ENCODE results near the gene NCMAP. TPM values are rescaled to one million over a fixed set of nuclear protein-coding genes. Genes with fewer than 3 reads are reported as not detected.

Gene NCMAP
- total and polyA plus RNA-seq, 10 donors, result 0.03 to 0.22 (median 0.10) TPM; not detected in 5

DNA sequence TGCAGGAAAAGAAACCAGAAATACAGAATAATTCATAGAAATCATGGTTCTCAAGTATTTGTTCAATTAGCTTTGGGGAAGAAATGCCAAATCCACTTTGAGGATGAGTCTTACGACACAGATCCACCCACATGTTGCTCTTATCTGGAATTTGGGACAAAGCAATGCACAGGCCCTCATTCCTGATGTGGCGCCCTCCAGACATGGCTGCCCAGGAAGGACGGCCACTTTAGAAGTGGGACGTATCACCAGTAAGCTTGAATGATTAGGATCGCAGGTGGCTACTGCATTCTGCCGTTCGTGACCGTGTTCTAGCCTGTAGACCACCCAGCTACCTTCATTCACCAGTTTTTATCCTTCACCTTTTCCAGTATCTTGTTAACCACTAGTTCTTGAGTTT, 20.1 kb upstream of the NCMAP start:
- no peak for DNase-seq
- Histone ChIP-seq H3K27ac (peak overlapping the region; percentile 72 to 92 (median 86)), H3K27me3 (replicated peaks in 1 of 7) (no peaks in the 10 kb centered on the region), H3K4me3 (no peak overlapping the region), H3K4me1 (peaks cover 11 to 66% (median 39%) of the 10 kb centered on the region in 6 donors), H3K9me3 (no peaks in the 10 kb centered on the region), H3K36me3 (peaks cover 0 to 26% (median 0%) of the 10 kb centered on the region in 6 donors)
- WGBS, 5 donors, result 78 to 89% (median 85%) methylated on average over 8 of the region's 8 CpGs
- intact Hi-C loops (cut with DNase I; ENCODE audit: low total_unique reads), result no loop called here
- TF ChIP-seq CTCF (IDR thresholded peaks at IDR 0.05 in 8 of 11, conservative IDR thresholded peaks at IDR 0.05 in 3 of 11) (no peak), POLR2AphosphoS5 (IDR thresholded peaks at IDR 0.05) (no peak), POLR2A (IDR thresholded peaks at IDR 0.05) (no peak)

DNA sequence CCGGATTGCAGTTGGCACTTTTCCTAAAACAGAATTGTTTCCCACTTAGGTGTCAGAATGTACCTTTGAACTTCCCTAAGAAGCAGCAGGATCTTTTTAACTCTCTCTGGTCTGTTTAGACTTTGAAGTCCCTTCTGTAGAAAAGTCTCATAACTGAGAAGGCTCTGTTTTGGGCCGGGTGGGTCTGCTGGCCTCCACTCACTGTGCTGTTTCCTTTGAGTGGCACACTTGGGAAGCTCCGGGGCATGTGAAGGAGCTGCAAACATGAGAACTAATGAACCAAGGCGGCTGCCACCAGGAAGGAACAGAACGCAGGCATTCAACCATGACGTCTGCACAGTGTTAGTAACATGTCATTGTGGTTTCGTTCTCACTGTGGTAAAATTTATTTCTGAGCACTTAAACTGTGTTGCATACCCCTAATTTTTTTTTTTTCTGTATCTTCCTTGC, 19.5 kb upstream of the NCMAP start:
- Histone ChIP-seq H3K27ac (peak overlapping the region; percentile 72 to 92 (median 86)), H3K27me3 (replicated peaks in 1 of 7) (no peaks in the 10 kb centered on the region)
- peak; percentile 82 for DNase-seq

DNA sequence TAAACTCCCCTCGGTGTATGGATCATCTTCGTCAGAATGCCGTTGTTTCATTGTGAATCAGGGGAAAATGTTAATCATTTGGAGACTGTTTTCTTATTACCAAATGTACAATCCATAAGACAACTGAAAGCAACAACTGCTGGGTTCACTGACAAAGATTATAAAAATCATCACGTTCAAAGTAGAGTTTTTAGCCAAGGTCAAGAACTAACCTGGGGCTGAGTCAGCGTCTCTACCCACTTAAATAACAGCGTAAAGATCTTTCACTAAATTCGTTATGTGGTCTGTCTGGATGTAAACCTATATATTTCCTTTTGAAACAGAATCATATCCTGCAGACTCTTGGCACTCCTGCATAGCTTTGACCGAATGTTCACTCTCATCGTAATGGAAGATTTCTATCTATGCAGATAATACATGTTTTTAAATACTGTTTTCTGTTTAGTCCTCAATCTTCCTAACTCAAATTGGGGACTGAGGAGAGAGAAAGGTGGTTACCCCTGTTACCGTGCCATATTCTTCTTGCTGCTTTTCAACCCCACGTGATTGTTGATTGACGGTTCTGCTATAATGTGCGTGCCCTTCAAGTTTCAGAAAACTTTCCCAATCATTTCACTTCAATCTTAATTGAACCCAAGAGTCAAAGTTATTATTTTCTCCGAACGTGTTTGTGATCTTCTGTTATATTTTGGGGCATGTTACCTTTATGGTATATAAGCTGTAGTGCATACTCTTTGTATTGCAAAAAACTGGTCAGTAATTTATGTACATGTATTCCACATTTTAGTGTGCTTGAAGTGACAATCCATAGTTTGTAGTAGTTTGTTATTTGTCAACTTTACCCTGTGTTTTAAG, 15.6 kb upstream of the NCMAP start:
- 63 to 77% (median 66%) methylated on average over 15 of the region's 15 CpGs for WGBS, 5 donors
- Histone ChIP-seq H3K27ac (peak overlapping the region in 1 of 8 donors; percentile 21), H3K4me1 (peaks cover 10 to 56% (median 27%) of the 10 kb centered on the region in 6 donors), H3K36me3 (peaks cover 0 to 3% (median 0%) of the 10 kb centered on the region in 6 donors), H3K4me3 (no peak overlapping the region), H3K9me3 (no peaks in the 10 kb centered on the region), H3K27me3 (replicated peaks in 1 of 7) (no peaks in the 10 kb centered on the region)
- no peak for DNase-seq
- TF ChIP-seq CTCF (IDR thresholded peaks at IDR 0.05 in 8 of 11, conservative IDR thresholded peaks at IDR 0.05 in 3 of 11) (no peak), POLR2A (IDR thresholded peaks at IDR 0.05) (no peak), POLR2AphosphoS5 (IDR thresholded peaks at IDR 0.05) (no peak)
- intact Hi-C loops (cut with DNase I; ENCODE audit: low total_unique reads), result no loop called here

More for the DNA sequence above, 19.5 kb upstream of the NCMAP start:
- TF ChIP-seq POLR2A (IDR thresholded peaks at IDR 0.05) (no peak), POLR2AphosphoS5 (IDR thresholded peaks at IDR 0.05) (peak in 2 of 3 donors; percentile 54 to 91), CTCF (IDR thresholded peaks at IDR 0.05 in 8 of 11, conservative IDR thresholded peaks at IDR 0.05 in 3 of 11) (no peak)
- H3K4me3 ChIP-seq, result no peak overlapping the region
- peaks cover 0 to 23% (median 0%) of the 10 kb centered on the region in 6 donors for H3K36me3 ChIP-seq
- peaks cover 11 to 72% (median 39%) of the 10 kb centered on the region in 6 donors for H3K4me1 ChIP-seq
- 11 to 32% (median 18%) methylated on average over 7 of the region's 7 CpGs for WGBS, 5 donors
- no peaks in the 10 kb centered on the region for H3K9me3 ChIP-seq
- intact Hi-C loops (cut with DNase I; ENCODE audit: low total_unique reads), result no loop called here

Measured in spleen (tissue), 11 donors.